ENCODE data around the gene FGGY.
"Not testable (repeated sequence)": the region's sequence is repeated elsewhere in the genome, so short reads cannot be mapped to it uniquely, and the experiment has no call there.

Gene FGGY

GRCh38 chr1:59601811-59602210 is 304.9 kb downstream of the FGGY start:
- H3K9me3 ChIP-seq (ENCODE audit: control extremely low read depth in 1 of 5, control insufficient read depth in 4 of 5, insufficient read depth in 2 of 5, low read depth in 1 of 5, low read length in 4 of 5) = no peaks in the 10 kb centered on the region
- ChIA-PET POLR2A (no interaction called here), CTCF (interaction anchor here (1.3 kb wide), 1 partner anchor 10 kb away, joined by 4 read pairs; no protein-coding TSS in a partner anchor)
- no peak overlapping the region for H3K4me3 ChIP-seq (ENCODE audit: control insufficient read depth in 1 of 7, extremely low read depth in 1 of 7, insufficient read depth in 4 of 7, low read depth in 2 of 7, low read length in 6 of 7)
- H3K27ac ChIP-seq (ENCODE audit: insufficient read depth in 1 of 2, low read depth in 1 of 2, low read length in 2 of 2, poor library complexity in 1 of 2, severe bottlenecking in 2 of 2) = no peak overlapping the region
- H3K36me3 ChIP-seq (ENCODE audit: control insufficient read depth in 4 of 4, insufficient read depth in 4 of 4, low read length in 3 of 4) = no peaks in the 10 kb centered on the region
- no peaks in the 10 kb centered on the region for H3K4me1 ChIP-seq (ENCODE audit: control extremely low read depth in 1 of 4, control insufficient read depth in 4 of 4, insufficient read depth in 4 of 4, low read length in 3 of 4)
- no peaks in the 10 kb centered on the region for H3K27me3 ChIP-seq (replicated peaks in 2 of 5; ENCODE audit: control insufficient read depth in 4 of 5, insufficient read depth in 5 of 5, low read length in 4 of 5)
- DNase-seq = no peak

DNA sequence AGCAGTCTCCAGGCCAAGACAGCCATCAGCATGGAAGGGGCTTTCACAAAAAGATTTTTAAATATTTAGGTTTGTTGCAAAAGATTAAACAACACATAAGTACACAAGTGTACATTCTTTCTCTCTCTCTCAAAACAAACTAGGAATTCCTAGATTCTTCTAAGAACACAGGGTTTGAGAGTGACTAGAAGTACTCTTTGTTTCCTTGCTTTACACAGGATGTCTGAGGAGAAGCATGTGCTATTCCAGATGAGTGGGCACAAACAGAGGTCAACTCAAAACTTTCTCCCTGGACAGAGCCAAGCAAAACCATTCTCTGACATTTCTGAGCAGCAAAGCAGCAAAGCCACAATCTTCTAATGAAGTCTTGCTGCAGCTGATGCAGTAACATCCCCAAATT is 307.3 kb downstream of the FGGY start:
- no peak for DNase-seq
- ChIA-PET POLR2A (no interaction called here), CTCF (no interaction called here)
- Histone ChIP-seq H3K9me3 (ENCODE audit: control extremely low read depth in 1 of 5, control insufficient read depth in 4 of 5, insufficient read depth in 2 of 5, low read depth in 1 of 5, low read length in 4 of 5) (no peaks in the 10 kb centered on the region), H3K4me3 (ENCODE audit: control insufficient read depth in 1 of 7, extremely low read depth in 1 of 7, insufficient read depth in 4 of 7, low read depth in 2 of 7, low read length in 6 of 7) (no peak overlapping the region), H3K36me3 (ENCODE audit: control insufficient read depth in 4 of 4, insufficient read depth in 4 of 4, low read length in 3 of 4) (peaks cover 0 to 9% (median 2%) of the 10 kb centered on the region in 4 experiments), H3K27ac (ENCODE audit: insufficient read depth in 1 of 2, low read depth in 1 of 2, low read length in 2 of 2, poor library complexity in 1 of 2, severe bottlenecking in 2 of 2) (no peak overlapping the region), H3K4me1 (ENCODE audit: control extremely low read depth in 1 of 4, control insufficient read depth in 4 of 4, insufficient read depth in 4 of 4, low read length in 3 of 4) (no peaks in the 10 kb centered on the region), H3K27me3 (replicated peaks in 2 of 5; ENCODE audit: control insufficient read depth in 4 of 5, insufficient read depth in 5 of 5, low read length in 4 of 5) (no peaks in the 10 kb centered on the region)

- 75% methylated on average over 3 of the region's 3 CpGs for WGBS (ENCODE audit: insufficient coverage)
- no peak overlapping the region for H3K4me3 ChIP-seq (ENCODE audit: control insufficient read depth in 1 of 7, extremely low read depth in 1 of 7, insufficient read depth in 4 of 7, low read depth in 2 of 7, low read length in 6 of 7)
- no peaks in the 10 kb centered on the region for H3K27me3 ChIP-seq (replicated peaks in 2 of 5; ENCODE audit: control insufficient read depth in 4 of 5, insufficient read depth in 5 of 5, low read length in 4 of 5)
- no peaks in the 10 kb centered on the region for H3K4me1 ChIP-seq (ENCODE audit: control extremely low read depth in 1 of 4, control insufficient read depth in 4 of 4, insufficient read depth in 4 of 4, low read length in 3 of 4)
- ChIA-PET CTCF (no interaction called here), POLR2A (no interaction called here)
- H3K36me3 ChIP-seq (ENCODE audit: control insufficient read depth in 4 of 4, insufficient read depth in 4 of 4, low read length in 3 of 4) = peaks cover 0 to 14% (median 2%) of the 10 kb centered on the region in 4 experiments
- peaks cover 0 to 1% (median 0%) of the 10 kb centered on the region in 5 experiments for H3K9me3 ChIP-seq (ENCODE audit: control extremely low read depth in 1 of 5, control insufficient read depth in 4 of 5, insufficient read depth in 2 of 5, low read depth in 1 of 5, low read length in 4 of 5)
- H3K27ac ChIP-seq (ENCODE audit: insufficient read depth in 1 of 2, low read depth in 1 of 2, low read length in 2 of 2, poor library complexity in 1 of 2, severe bottlenecking in 2 of 2) = no peak overlapping the region
- DNase-seq = peak in 1 of 3 donors; percentile 3
These were observed 308.3 kb downstream of the FGGY start for GRCh38 chr1:59605184-59605583.

DNA sequence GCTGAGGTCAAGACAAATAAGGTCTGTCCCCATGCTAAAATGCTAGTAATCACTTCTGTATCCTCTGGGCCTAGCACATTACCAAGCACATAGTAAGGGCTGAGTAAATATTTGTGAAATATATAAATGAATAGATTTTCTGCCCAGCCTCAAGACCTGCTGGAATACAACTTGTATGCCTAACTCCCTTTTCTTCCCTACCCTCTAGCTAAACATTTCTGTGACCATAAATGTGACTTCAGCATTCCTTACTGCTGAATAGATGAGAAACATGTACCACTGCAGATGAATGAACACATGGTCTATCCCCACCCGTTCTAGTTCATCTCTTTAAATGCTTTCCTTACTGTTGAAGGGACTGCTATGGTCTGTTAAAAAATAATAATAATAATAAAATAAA is 308.9 kb downstream of the FGGY start:
- WGBS (ENCODE audit: insufficient coverage) = no CpG with 5 or more reads among the region's 1 CpG
- POLR2A ChIA-PET = no interaction called here
- no peak overlapping the region for H3K27ac ChIP-seq (ENCODE audit: insufficient read depth in 1 of 2, low read depth in 1 of 2, low read length in 2 of 2, poor library complexity in 1 of 2, severe bottlenecking in 2 of 2)
- CTCF ChIA-PET = no interaction called here
- H3K4me3 ChIP-seq (ENCODE audit: control insufficient read depth in 1 of 7, extremely low read depth in 1 of 7, insufficient read depth in 4 of 7, low read depth in 2 of 7, low read length in 6 of 7) = no peak overlapping the region
- DNase-seq = no peak
- H3K4me1 ChIP-seq (ENCODE audit: control extremely low read depth in 1 of 4, control insufficient read depth in 4 of 4, insufficient read depth in 4 of 4, low read length in 3 of 4) = no peaks in the 10 kb centered on the region
- peaks cover 0 to 7% (median under 1%) of the 10 kb centered on the region in 5 experiments for H3K9me3 ChIP-seq (ENCODE audit: control extremely low read depth in 1 of 5, control insufficient read depth in 4 of 5, insufficient read depth in 2 of 5, low read depth in 1 of 5, low read length in 4 of 5)
- H3K27me3 ChIP-seq (replicated peaks in 2 of 5; ENCODE audit: control insufficient read depth in 4 of 5, insufficient read depth in 5 of 5, low read length in 4 of 5) = no peaks in the 10 kb centered on the region
- H3K36me3 ChIP-seq (ENCODE audit: control insufficient read depth in 4 of 4, insufficient read depth in 4 of 4, low read length in 3 of 4) = peaks cover 0 to 14% (median 2%) of the 10 kb centered on the region in 4 experiments

DNA sequence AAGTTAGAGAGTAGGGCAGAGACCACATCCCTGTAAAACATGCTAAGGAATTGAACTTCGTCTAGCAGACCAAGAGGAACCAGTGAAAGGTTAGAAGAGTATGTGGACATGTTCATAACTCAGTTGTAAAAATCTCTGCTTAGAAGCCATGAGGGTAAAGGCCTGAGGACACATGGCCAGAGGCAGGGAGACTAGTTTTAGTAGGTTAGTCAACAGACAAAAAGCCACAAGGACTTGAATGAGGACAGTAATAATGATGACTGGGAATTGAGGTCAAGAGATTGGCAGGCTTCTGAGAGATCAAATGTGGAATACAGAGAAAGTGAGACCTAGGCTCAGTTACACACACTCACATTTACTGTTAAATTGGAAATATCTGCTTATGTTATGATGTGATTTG is 312.4 kb downstream of the FGGY start:
- Histone ChIP-seq H3K4me3 (ENCODE audit: control insufficient read depth in 1 of 7, extremely low read depth in 1 of 7, insufficient read depth in 4 of 7, low read depth in 2 of 7, low read length in 6 of 7) (no peak overlapping the region), H3K27ac (ENCODE audit: insufficient read depth in 1 of 2, low read depth in 1 of 2, low read length in 2 of 2, poor library complexity in 1 of 2, severe bottlenecking in 2 of 2) (no peak overlapping the region), H3K27me3 (replicated peaks in 2 of 5; ENCODE audit: control insufficient read depth in 4 of 5, insufficient read depth in 5 of 5, low read length in 4 of 5) (no peaks in the 10 kb centered on the region), H3K4me1 (ENCODE audit: control extremely low read depth in 1 of 4, control insufficient read depth in 4 of 4, insufficient read depth in 4 of 4, low read length in 3 of 4) (no peaks in the 10 kb centered on the region), H3K9me3 (ENCODE audit: control extremely low read depth in 1 of 5, control insufficient read depth in 4 of 5, insufficient read depth in 2 of 5, low read depth in 1 of 5, low read length in 4 of 5) (peaks cover 0 to 10% (median 2%) of the 10 kb centered on the region in 5 experiments), H3K36me3 (ENCODE audit: control insufficient read depth in 4 of 4, insufficient read depth in 4 of 4, low read length in 3 of 4) (peaks cover 0 to 16% (median 2%) of the 10 kb centered on the region in 4 experiments)
- 100% methylated on average over 1 of the region's 1 CpG for WGBS (ENCODE audit: insufficient coverage)
- ChIA-PET CTCF (interaction anchor here (0.8 kb wide), 1 partner anchor 15 kb away, joined by 3 read pairs; no protein-coding TSS in a partner anchor), POLR2A (no interaction called here)
- DNase-seq = no peak

GRCh38 chr1:59610499-59610898 is 313.6 kb downstream of the FGGY start:
- POLR2A ChIA-PET; H3K4me1 ChIP-seq (ENCODE audit: control extremely low read depth in 1 of 4, control insufficient read depth in 4 of 4, insufficient read depth in 4 of 4, low read length in 3 of 4); H3K27me3 ChIP-seq (replicated peaks in 2 of 5; ENCODE audit: control insufficient read depth in 4 of 5, insufficient read depth in 5 of 5, low read length in 4 of 5); H3K4me3 ChIP-seq (ENCODE audit: control insufficient read depth in 1 of 7, extremely low read depth in 1 of 7, insufficient read depth in 4 of 7, low read depth in 2 of 7, low read length in 6 of 7); DNase-seq; H3K27ac ChIP-seq (ENCODE audit: insufficient read depth in 1 of 2, low read depth in 1 of 2, low read length in 2 of 2, poor library complexity in 1 of 2, severe bottlenecking in 2 of 2): not testable (repeated sequence)
- Histone ChIP-seq H3K9me3 (ENCODE audit: control extremely low read depth in 1 of 5, control insufficient read depth in 4 of 5, insufficient read depth in 2 of 5, low read depth in 1 of 5, low read length in 4 of 5) (peaks cover 0 to 10% (median 2%) of the 10 kb centered on the region in 5 experiments), H3K36me3 (ENCODE audit: control insufficient read depth in 4 of 4, insufficient read depth in 4 of 4, low read length in 3 of 4) (peaks cover 0 to 16% (median 2%) of the 10 kb centered on the region in 4 experiments)
- CTCF ChIA-PET = interaction anchor here (1.8 kb wide), 1 partner anchor 9 kb away, joined by 4 read pairs; no protein-coding TSS in a partner anchor
- WGBS (ENCODE audit: insufficient coverage) = 99% methylated on average over 13 of the region's 13 CpGs

DNA sequence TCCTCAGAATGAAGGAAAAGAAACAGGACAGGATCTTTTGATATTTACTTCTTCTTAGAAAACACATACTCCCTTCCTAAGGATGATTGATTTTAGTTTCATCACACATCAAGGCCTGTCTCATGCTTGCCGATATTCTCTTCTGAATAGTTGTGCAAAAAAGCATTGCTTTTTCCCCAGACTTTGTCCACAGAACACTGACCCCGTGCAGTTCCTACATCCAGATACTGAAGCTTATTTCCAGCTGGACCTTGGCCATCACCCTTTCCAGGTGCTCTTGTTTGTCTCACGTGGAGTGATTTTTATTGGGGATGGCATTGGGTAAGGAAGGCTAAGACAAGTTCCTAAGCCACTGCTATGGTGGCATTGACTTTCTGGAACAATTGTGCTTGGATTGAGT is 320.5 kb downstream of the FGGY start:
- Histone ChIP-seq H3K4me1 (ENCODE audit: control extremely low read depth in 1 of 4, control insufficient read depth in 4 of 4, insufficient read depth in 4 of 4, low read length in 3 of 4) (no peaks in the 10 kb centered on the region), H3K9me3 (ENCODE audit: control extremely low read depth in 1 of 5, control insufficient read depth in 4 of 5, insufficient read depth in 2 of 5, low read depth in 1 of 5, low read length in 4 of 5) (peaks cover 0 to 2% (median 0%) of the 10 kb centered on the region in 5 experiments), H3K27me3 (replicated peaks in 2 of 5; ENCODE audit: control insufficient read depth in 4 of 5, insufficient read depth in 5 of 5, low read length in 4 of 5) (no peaks in the 10 kb centered on the region), H3K4me3 (ENCODE audit: control insufficient read depth in 1 of 7, extremely low read depth in 1 of 7, insufficient read depth in 4 of 7, low read depth in 2 of 7, low read length in 6 of 7) (no peak overlapping the region), H3K27ac (ENCODE audit: insufficient read depth in 1 of 2, low read depth in 1 of 2, low read length in 2 of 2, poor library complexity in 1 of 2, severe bottlenecking in 2 of 2) (no peak overlapping the region), H3K36me3 (ENCODE audit: control insufficient read depth in 4 of 4, insufficient read depth in 4 of 4, low read length in 3 of 4) (no peaks in the 10 kb centered on the region)
- POLR2A ChIA-PET = no interaction called here
- DNase-seq = no peak
- 100% methylated on average over 3 of the region's 3 CpGs for WGBS (ENCODE audit: insufficient coverage)
- CTCF ChIA-PET = no interaction called here
